Neural cell (in vitro differentiated cells): ENCODE results near the gene NUDT4. TPM values are rescaled to one million over a fixed set of nuclear protein-coding genes. Genes with fewer than 3 reads are reported as not detected.

Experiments
- H2AFZ ChIP-seq: fragments of 200-600, 300-800 bp; sonication (generic), shearing (Covaris generic); 2 replicates; pipeline ENCODE4 v1.6.0; 2014; ENCODE audit warnings: low read depth, mild to moderate bottlenecking, antibody characterized with exemption, low read length, moderate library complexity
- H3F3A ChIP-seq: fragments of 200-600 bp; shearing (Covaris generic); 2 replicates; pipeline ENCODE4 v1.6.1; 2016; ENCODE audit warnings: mild to moderate bottlenecking, moderate library complexity, mixed read lengths, antibody characterized with exemption, low read length; ENCODE audit not compliant: insufficient read depth, poor library complexity, severe bottlenecking
- H3K27ac ChIP-seq: fragments of 200-600, 300-800 bp; sonication (generic), shearing (Covaris generic); 2 replicates; pipeline ENCODE4 v1.5.1; 2014; ENCODE audit warnings: mild to moderate bottlenecking, low read length, moderate library complexity
- H3K27me3 ChIP-seq: fragments of 300-800, 200-600 bp; sonication (generic), shearing (Covaris generic); 2 replicates; pipeline ENCODE4 v1.6.0; 2014; ENCODE audit warnings: mild to moderate bottlenecking, low read depth, low read length, moderate library complexity; ENCODE audit not compliant: insufficient read depth
- H3K36me3 ChIP-seq: fragments of 300-800, 200-600 bp; sonication (generic), shearing (Covaris generic); 2 replicates; pipeline ENCODE4 v1.5.1; 2014; ENCODE audit warnings: mild to moderate bottlenecking, antibody characterized with exemption, low read length, moderate library complexity; ENCODE audit not compliant: insufficient read depth
- H3K4me2 ChIP-seq: fragments of 300-800, 200-600 bp; sonication (generic), shearing (Covaris generic); 2 replicates; pipeline ENCODE4 v1.6.0; 2014; ENCODE audit warnings: mild to moderate bottlenecking, low read length
- H3K4me3 ChIP-seq: fragments of 300-800, 200-600 bp; sonication (generic), shearing (Covaris generic); 2 replicates; pipeline ENCODE4 v1.5.1; 2014; ENCODE audit warnings: mild to moderate bottlenecking, low read length, moderate library complexity
- H3K79me2 ChIP-seq: fragments of 200-600 bp; shearing (Covaris generic); replicated peaks from 2 replicates; pipeline ENCODE4 v1.6.0; 2014; ENCODE audit warnings: mild to moderate bottlenecking, low read length, moderate library complexity; ENCODE audit not compliant: insufficient read depth
- H3K9ac ChIP-seq: fragments of 300-800, 200-600 bp; sonication (generic), shearing (Covaris generic); 2 replicates; pipeline ENCODE4 v1.6.1; 2016; ENCODE audit warnings: mild to moderate bottlenecking, low read length, mixed read lengths
- H3K9me2 ChIP-seq: fragments of 200-600 bp; shearing (Covaris generic); 2 replicates; pipeline ENCODE4 v1.6.1; 2016; ENCODE audit warnings: mild to moderate bottlenecking, low read length, mixed read lengths; ENCODE audit not compliant: insufficient read depth
- H3K9me3 ChIP-seq: fragments of 200-600, 300-800 bp; sonication (generic), shearing (Covaris generic); 2 replicates; pipeline ENCODE4 v1.6.1; 2016; ENCODE audit warnings: mild to moderate bottlenecking, mixed run types, low read length, moderate library complexity, mixed read lengths
- H4K20me1 ChIP-seq: fragments of 200-600 bp; shearing (Covaris generic); 2 replicates; pipeline ENCODE4 v1.6.1; 2016; ENCODE audit warnings: mild to moderate bottlenecking, mixed run types; ENCODE audit not compliant: insufficient read depth
- EP300 ChIP-seq: fragments of 450-650 bp; conservative IDR thresholded peaks from 2 replicates; pipeline ENCODE4 v1.6.1; 2014; ENCODE audit warnings: antibody characterized with exemption, mild to moderate bottlenecking, moderate library complexity; ENCODE audit not compliant: poor library complexity, severe bottlenecking
- EZH2 ChIP-seq: fragments of 200-600, 300-800 bp; shearing (Covaris generic), sonication (generic); IDR thresholded peaks from 2 replicates; pipeline ENCODE4 v1.6.1; 2014; ENCODE audit warnings: antibody characterized with exemption, low read length, borderline replicate concordance, mild to moderate bottlenecking; ENCODE audit not compliant: insufficient read depth, poor library complexity, severe bottlenecking
- MXI1 ChIP-seq: fragments of 450-650 bp; conservative IDR thresholded peaks from 2 replicates; pipeline ENCODE4 v1.6.1; 2014; ENCODE audit warnings: antibody characterized with exemption, mild to moderate bottlenecking; ENCODE audit not compliant: poor library complexity, severe bottlenecking
- POLR2AphosphoS5 ChIP-seq: IDR thresholded peaks from 2 replicates; pipeline ENCODE4 v1.6.1; 2012
- RAD21 ChIP-seq: fragments of 450-650 bp; conservative IDR thresholded peaks from 2 replicates; pipeline ENCODE4 v1.6.1; 2014; ENCODE audit warnings: antibody characterized with exemption, mild to moderate bottlenecking, moderate library complexity
- SMC3 ChIP-seq: fragments of 450-650 bp; conservative IDR thresholded peaks from 2 replicates; pipeline ENCODE4 v1.6.1; 2014; ENCODE audit warnings: antibody characterized with exemption, mild to moderate bottlenecking, moderate library complexity; ENCODE audit not compliant: poor library complexity
- TAF1 ChIP-seq: IDR thresholded peaks from 2 replicates; pipeline ENCODE4 v1.6.1; 2012; ENCODE audit warnings: low read depth
- polyA plus RNA-seq: library from polyadenylated mRNA; depleted of rRNA; stranded (reverse); fragments of >200 nt; gene quantifications from 2 replicates; pipeline ENCODE4 v1.2.3, GENCODE V29; 2014
- TF ChIP-seq, protein P1 (sequence below): fragments of 450-650 bp; IDR thresholded peaks from 2 replicates; pipeline ENCODE4 v1.5.1; 2014; ENCODE audit warnings: antibody characterized with exemption, mild to moderate bottlenecking, moderate library complexity; ENCODE audit not compliant: poor library complexity, severe bottlenecking
- TF ChIP-seq, protein P2 (sequence below): IDR thresholded peaks from 2 replicates; pipeline ENCODE4 v1.6.1; 2012; ENCODE audit warnings: borderline replicate concordance

The NUDT4 gene
- polyA plus RNA-seq, 1 donor from 2014 or later: 39.9 TPM

DNA sequence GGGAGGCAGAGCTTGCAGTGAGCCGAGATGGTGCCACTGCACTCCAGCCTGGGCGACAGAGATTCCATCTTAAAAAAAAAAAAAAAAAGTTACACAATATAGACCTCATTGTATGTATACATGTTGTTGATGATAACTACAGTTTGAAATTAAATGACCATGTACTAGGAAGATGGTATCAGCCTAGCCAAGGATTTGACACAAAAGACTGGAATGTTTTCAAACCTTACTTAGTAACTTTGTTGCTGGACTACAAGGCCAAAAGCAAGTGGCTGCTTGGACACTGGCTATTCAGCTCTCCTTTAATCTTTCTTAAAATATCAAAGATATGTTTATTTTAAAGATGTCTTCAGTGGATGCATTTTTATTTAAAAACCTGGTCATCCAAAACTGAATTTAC lies 18.9 kb upstream of the NUDT4 start:
- no peak overlapping the region for H3K4me2 ChIP-seq
- H3K79me2 ChIP-seq: no peaks in the 10 kb centered on the region
- H3K9me2 ChIP-seq: no peaks in the 10 kb centered on the region
- H3K27ac ChIP-seq: no peak overlapping the region
- no peaks in the 10 kb centered on the region for H3K9me3 ChIP-seq
- no peaks in the 10 kb centered on the region for H3K27me3 ChIP-seq
- H3K36me3 ChIP-seq: no peaks in the 10 kb centered on the region
- no peak overlapping the region for H3K4me3 ChIP-seq
- TF ChIP-seq MXI1 (no peak), EZH2 (no peak), EP300 (no peak)
- TF ChIP-seq, protein P1, sequence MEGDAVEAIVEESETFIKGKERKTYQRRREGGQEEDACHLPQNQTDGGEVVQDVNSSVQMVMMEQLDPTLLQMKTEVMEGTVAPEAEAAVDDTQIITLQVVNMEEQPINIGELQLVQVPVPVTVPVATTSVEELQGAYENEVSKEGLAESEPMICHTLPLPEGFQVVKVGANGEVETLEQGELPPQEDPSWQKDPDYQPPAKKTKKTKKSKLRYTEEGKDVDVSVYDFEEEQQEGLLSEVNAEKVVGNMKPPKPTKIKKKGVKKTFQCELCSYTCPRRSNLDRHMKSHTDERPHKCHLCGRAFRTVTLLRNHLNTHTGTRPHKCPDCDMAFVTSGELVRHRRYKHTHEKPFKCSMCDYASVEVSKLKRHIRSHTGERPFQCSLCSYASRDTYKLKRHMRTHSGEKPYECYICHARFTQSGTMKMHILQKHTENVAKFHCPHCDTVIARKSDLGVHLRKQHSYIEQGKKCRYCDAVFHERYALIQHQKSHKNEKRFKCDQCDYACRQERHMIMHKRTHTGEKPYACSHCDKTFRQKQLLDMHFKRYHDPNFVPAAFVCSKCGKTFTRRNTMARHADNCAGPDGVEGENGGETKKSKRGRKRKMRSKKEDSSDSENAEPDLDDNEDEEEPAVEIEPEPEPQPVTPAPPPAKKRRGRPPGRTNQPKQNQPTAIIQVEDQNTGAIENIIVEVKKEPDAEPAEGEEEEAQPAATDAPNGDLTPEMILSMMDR: no peak
- H2AFZ ChIP-seq: no peak overlapping the region
- H3F3A ChIP-seq: no peaks in the 10 kb centered on the region
- H4K20me1 ChIP-seq: no peaks in the 10 kb centered on the region
- H3K9ac ChIP-seq: no peak overlapping the region

DNA sequence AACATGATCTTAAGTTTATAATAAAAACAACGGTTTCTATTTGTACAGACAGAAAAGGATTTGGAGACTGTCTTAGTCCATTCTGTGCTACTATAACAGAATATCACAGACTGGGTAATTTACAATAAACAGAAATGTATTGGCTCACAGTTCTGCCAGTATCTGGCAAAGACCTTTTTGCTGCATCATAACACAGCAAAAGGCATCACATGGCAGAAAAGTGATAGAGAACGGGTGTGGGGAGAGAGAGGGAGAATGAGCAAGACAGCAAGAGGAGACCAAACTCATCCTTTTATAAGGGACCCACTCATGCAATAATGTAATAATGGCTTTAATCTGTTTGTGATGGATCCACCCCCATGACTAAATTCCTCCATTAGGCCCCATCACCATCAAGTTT lies 17.0 kb upstream of the NUDT4 start:
- Histone ChIP-seq H4K20me1 (no peaks in the 10 kb centered on the region), H3K9me2 (no peaks in the 10 kb centered on the region), H3F3A (no peaks in the 10 kb centered on the region), H3K27me3 (no peaks in the 10 kb centered on the region), H3K4me3 (no peak overlapping the region), H3K9ac (no peak overlapping the region), H3K27ac (no peak overlapping the region), H3K79me2 (no peaks in the 10 kb centered on the region), H3K9me3 (no peaks in the 10 kb centered on the region), H3K36me3 (no peaks in the 10 kb centered on the region), H3K4me2 (no peak overlapping the region), H2AFZ (no peak overlapping the region)
- TF ChIP-seq SMC3 (no peak), TAF1 (no peak), POLR2AphosphoS5 (no peak), EZH2 (no peak), RAD21 (no peak), MXI1 (no peak), EP300 (no peak)
- TF ChIP-seq, protein P1: no peak
- TF ChIP-seq, protein P2, sequence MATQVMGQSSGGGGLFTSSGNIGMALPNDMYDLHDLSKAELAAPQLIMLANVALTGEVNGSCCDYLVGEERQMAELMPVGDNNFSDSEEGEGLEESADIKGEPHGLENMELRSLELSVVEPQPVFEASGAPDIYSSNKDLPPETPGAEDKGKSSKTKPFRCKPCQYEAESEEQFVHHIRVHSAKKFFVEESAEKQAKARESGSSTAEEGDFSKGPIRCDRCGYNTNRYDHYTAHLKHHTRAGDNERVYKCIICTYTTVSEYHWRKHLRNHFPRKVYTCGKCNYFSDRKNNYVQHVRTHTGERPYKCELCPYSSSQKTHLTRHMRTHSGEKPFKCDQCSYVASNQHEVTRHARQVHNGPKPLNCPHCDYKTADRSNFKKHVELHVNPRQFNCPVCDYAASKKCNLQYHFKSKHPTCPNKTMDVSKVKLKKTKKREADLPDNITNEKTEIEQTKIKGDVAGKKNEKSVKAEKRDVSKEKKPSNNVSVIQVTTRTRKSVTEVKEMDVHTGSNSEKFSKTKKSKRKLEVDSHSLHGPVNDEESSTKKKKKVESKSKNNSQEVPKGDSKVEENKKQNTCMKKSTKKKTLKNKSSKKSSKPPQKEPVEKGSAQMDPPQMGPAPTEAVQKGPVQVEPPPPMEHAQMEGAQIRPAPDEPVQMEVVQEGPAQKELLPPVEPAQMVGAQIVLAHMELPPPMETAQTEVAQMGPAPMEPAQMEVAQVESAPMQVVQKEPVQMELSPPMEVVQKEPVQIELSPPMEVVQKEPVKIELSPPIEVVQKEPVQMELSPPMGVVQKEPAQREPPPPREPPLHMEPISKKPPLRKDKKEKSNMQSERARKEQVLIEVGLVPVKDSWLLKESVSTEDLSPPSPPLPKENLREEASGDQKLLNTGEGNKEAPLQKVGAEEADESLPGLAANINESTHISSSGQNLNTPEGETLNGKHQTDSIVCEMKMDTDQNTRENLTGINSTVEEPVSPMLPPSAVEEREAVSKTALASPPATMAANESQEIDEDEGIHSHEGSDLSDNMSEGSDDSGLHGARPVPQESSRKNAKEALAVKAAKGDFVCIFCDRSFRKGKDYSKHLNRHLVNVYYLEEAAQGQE: no peak
